ENCODE results near the gene CFAP45. TPM values are rescaled to one million over a fixed set of nuclear protein-coding genes. Genes with fewer than 3 reads are reported as not detected.

Gene CFAP45
- total RNA-seq, 1 experiment from 2014 or later, result not detected

- in situ Hi-C loops (cut with HindIII; ENCODE audit: low sequenced_read_pairs), result no loop called here
- DNase-seq (ENCODE audit: low spot score), result no peak
Observed at GRCh38 chr1:159838715-159839114, 61.2 kb downstream of the CFAP45 start.

- no peak for DNase-seq (ENCODE audit: low spot score)
- in situ Hi-C loops (cut with HindIII; ENCODE audit: low sequenced_read_pairs), result no loop called here
Observed at GRCh38 chr1:159835862-159836525, 64.0 kb downstream of the CFAP45 start.

GRCh38 chr1:159835356-159835755 lies 64.6 kb downstream of the CFAP45 start:
- in situ Hi-C loops (cut with HindIII; ENCODE audit: low sequenced_read_pairs), result no loop called here
- DNase-seq (ENCODE audit: low spot score), result no peak

GRCh38 chr1:159832309-159832708 lies 67.7 kb downstream of the CFAP45 start:
- in situ Hi-C loops (cut with HindIII; ENCODE audit: low sequenced_read_pairs), result no loop called here
- DNase-seq (ENCODE audit: low spot score), result no peak

GRCh38 chr1:159831412-159832141 lies 68.4 kb downstream of the CFAP45 start:
- in situ Hi-C loops (cut with HindIII; ENCODE audit: low sequenced_read_pairs), result no loop called here
- peak; percentile 30 for DNase-seq (ENCODE audit: low spot score)

- DNase-seq (ENCODE audit: low spot score), result no peak
- in situ Hi-C loops (cut with HindIII; ENCODE audit: low sequenced_read_pairs), result no loop called here
Observed at GRCh38 chr1:159830722-159831121, 69.2 kb downstream of the CFAP45 start.

GRCh38 chr1:159829822-159830465 lies 70.0 kb downstream of the CFAP45 start:
- DNase-seq (ENCODE audit: low spot score), result peak; percentile 7
- in situ Hi-C loops (cut with HindIII; ENCODE audit: low sequenced_read_pairs), result no loop called here

GRCh38 chr1:159829273-159829634 lies 70.7 kb downstream of the CFAP45 start:
- peak; percentile 6 for DNase-seq (ENCODE audit: low spot score)
- in situ Hi-C loops (cut with HindIII; ENCODE audit: low sequenced_read_pairs), result no loop called here

- DNase-seq (ENCODE audit: low spot score), result no peak
- in situ Hi-C loops (cut with HindIII; ENCODE audit: low sequenced_read_pairs), result no loop called here
Observed at GRCh38 chr1:159828581-159829272, 71.2 kb downstream of the CFAP45 start.

GRCh38 chr1:159828176-159828575 lies 71.8 kb downstream of the CFAP45 start:
- in situ Hi-C loops (cut with HindIII; ENCODE audit: low sequenced_read_pairs), result no loop called here
- DNase-seq (ENCODE audit: low spot score), result no peak

GRCh38 chr1:159827549-159827948 lies 72.4 kb downstream of the CFAP45 start:
- in situ Hi-C loops (cut with HindIII; ENCODE audit: low sequenced_read_pairs), result no loop called here

GRCh38 chr1:159827102-159827490 lies 72.9 kb downstream of the CFAP45 start:
- in situ Hi-C loops (cut with HindIII; ENCODE audit: low sequenced_read_pairs), result no loop called here
- no peak for DNase-seq (ENCODE audit: low spot score)

More at GRCh38 chr1:159827549-159827948, 72.4 kb downstream of the CFAP45 start:
- DNase-seq (ENCODE audit: low spot score), result no peak

- in situ Hi-C loops (cut with HindIII; ENCODE audit: low sequenced_read_pairs), result no loop called here
Observed at GRCh38 chr1:159826441-159827101, 73.4 kb downstream of the CFAP45 start, which contains the start of gene SLAMF8. Gene SLAMF8 (plus strand): TSS chr1:159826873. CDS start chr1:159826899, 26 bp downstream.

GRCh38 chr1:159825564-159825963 lies 74.4 kb downstream of the CFAP45 start:
- no peak for DNase-seq (ENCODE audit: low spot score)
- in situ Hi-C loops (cut with HindIII; ENCODE audit: low sequenced_read_pairs), result no loop called here

More at GRCh38 chr1:159826441-159827101, 73.4 kb downstream of the CFAP45 start, which contains the start of gene SLAMF8:
- no peak for DNase-seq (ENCODE audit: low spot score)

GRCh38 chr1:159823406-159823805 lies 76.6 kb downstream of the CFAP45 start:
- in situ Hi-C loops (cut with HindIII; ENCODE audit: low sequenced_read_pairs), result no loop called here
- DNase-seq (ENCODE audit: low spot score), result no peak
